Left lobe of liver (tissue), 2 donors: ENCODE data around the gene EIF2S2. TPM values are rescaled to one million over a fixed set of nuclear protein-coding genes. Genes with fewer than 3 reads are reported as not detected.

Experiments
- ATAC-seq: fragments of 200-7000 bp; cut with Tn5 transposase; one replicate; pipeline ENCODE4 v1.9.1; 2020; ENCODE audit warnings: mild to moderate bottlenecking, moderate library complexity
- DNase-seq: peaks from one replicate; pipeline ENCODE4 v3.0.0-alpha.2; 2020; ENCODE audit warnings: low spot score
- total RNA-seq: library from RNA; stranded (reverse); gene quantifications from one replicate; pipeline ENCODE4 v1.2.1, GENCODE V29; 2021
- donor health status: DM: no; HTN: no; CAD: no; lungs with moderate emphysema.
- donor health status: DM: no; HTN: yes; CAD: no.

EIF2S2 gene
- total RNA-seq, 1 donor from 2014 or later = 20.2 TPM

GRCh38 chr20:34090645-34091044 is 21.4 kb downstream of the EIF2S2 start:
- ATAC-seq (no peak), DNase-seq (no peak)

GRCh38 chr20:34089655-34090345 is 22.2 kb downstream of the EIF2S2 start:
- ATAC-seq = no peak
- no peak for DNase-seq

GRCh38 chr20:34089175-34089479 is 22.9 kb downstream of the EIF2S2 start:
- DNase-seq (no peak), ATAC-seq (no peak)

DNA sequence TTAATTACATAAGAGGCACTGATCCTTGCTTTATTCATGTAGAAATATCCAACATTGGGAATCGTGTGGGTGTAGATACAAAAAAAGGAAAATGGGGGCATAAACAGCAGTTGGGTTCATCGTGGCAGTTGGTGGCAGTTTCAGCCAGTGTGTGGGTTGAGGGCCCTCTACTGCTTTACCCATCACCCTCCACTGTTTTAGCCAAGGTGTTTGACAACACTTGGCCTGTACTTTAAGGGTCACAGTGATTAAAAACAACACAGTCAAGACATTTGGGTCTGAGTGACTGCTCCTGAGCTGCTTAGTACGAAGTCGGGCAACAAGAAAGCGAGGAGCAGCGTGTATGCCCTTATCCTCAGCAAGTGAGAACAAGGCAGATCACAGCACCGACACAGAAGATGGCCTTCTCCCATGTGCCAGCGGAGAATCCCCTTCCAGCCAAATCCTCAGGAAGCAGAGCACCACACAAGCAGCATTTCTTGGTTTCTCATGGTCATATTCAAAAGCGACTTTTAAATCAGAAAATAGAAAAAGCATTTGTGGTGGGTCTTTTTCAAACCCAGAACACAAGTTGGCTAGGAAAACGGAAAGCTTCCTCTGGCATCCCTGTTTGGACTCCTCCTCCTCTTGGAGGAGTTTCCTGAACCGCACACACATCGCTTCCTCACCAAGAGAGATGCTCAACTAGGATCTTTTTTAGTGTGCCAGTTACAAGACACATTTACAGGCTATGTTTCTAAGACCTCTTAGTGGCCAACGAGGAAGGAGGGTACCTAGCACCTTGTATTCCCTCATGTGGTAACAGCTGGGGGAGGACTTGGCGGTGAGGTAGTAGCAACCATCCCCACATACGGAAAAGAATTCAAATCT is 23.5 kb downstream of the EIF2S2 start:
- DNase-seq (no peak), ATAC-seq (no peak)

GRCh38 chr20:34085544-34086040 is 26.5 kb downstream of the EIF2S2 start:
- ATAC-seq (no peak), DNase-seq (no peak)

DNA sequence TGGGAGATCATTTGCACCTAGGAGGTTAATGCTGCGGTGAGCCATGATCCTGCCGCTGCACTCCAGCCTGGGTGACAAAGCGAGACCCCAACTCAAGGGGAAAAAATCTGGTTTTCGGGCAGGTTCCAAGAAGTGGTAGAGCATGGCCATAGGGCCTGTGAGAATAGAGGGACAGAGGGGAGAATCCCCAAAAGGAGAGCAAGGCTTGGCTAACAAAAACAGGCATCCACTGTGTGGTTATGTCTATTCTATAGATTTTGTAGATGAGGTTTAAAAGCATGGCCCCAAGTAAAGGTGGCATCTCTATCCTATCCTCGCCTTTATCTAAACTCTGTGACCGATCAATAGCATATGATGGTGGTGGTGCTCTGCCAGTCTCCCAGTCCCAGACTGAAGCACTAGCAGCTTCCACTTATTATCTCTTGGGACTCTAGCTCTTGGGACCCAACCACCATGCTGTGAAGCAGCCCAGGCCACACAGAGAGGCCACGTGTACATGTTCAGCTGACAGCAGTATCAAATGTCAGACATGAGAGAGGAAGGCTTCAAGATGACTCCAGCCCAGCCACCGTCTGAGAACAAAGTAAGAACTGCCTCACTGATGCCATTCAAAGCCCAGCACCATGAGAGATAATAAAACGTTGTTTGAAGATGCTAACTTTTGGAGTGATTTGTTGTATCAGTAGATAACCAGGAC is 27.7 kb downstream of the EIF2S2 start:
- ATAC-seq = no peak
- no peak for DNase-seq

DNA sequence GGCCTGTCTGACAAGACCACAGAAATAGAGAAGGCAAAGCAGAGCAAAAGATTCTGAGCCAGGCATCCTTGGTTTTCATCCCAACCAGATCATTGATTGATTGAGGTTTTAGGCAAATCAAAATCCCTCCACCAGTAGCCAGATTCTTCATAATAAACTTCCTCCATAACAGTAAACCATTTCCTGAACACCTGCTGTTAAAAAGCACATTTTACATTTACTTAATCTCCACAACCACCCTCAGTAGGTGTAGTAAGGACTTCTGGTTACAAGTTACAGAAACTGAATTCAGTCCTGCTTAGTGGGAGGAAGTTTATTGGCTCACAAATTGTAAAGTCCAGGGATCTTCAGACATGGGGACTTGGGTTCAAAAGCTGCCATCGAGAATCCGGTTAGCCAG is 28.3 kb downstream of the EIF2S2 start:
- DNase-seq (no peak), ATAC-seq (no peak)

DNA sequence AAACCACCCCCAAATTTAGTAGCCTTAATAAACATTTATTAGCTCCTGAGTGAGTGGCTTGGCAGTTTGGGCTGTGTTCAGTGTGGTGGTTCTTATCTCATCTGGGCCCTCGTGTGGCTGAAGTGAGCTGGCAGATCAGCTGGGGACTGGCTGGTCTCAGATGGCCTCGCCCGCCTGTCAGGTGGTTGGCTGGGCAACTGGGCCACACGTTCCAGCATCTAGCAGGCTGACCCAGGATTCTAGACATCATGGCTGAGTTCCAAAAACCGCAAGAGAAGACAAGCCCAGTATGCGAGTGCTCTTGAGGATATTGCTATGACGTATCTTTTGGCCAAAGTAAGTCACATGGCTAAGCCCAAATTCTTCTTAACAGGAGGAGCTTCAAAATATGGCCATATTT is 28.9 kb downstream of the EIF2S2 start:
- ATAC-seq (peak; percentile 83), DNase-seq (peak; percentile 54)

GRCh38 chr20:34082232-34082887 is 29.7 kb downstream of the EIF2S2 start:
- no peak for ATAC-seq
- no peak for DNase-seq

- DNase-seq = no peak
These were observed 32.2 kb downstream of the EIF2S2 start for GRCh38 chr20:34079818-34080217.

DNA sequence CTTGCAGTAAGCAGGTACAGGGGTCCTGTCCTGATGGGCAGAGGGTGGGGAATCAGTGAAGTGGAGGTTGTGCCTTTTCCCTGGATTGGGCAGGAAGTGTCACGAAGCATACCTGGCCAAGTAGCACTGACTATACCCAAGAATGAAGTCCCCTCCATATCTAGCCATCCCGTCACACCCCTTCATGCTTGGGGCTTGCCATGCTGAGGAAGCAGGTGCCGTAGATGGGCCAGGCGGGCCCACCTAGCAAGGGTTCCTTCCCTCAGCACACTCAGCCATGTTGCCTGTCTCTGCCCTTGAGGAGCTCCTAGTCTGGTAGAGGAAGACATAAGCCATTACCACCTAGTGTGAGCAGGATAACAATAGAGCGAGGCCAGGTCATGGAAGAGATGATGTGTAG is 33.5 kb downstream of the EIF2S2 start:
- DNase-seq = no peak
- ATAC-seq = no peak

More at GRCh38 chr20:34079818-34080217, 32.2 kb downstream of the EIF2S2 start:
- no peak for ATAC-seq

DNA sequence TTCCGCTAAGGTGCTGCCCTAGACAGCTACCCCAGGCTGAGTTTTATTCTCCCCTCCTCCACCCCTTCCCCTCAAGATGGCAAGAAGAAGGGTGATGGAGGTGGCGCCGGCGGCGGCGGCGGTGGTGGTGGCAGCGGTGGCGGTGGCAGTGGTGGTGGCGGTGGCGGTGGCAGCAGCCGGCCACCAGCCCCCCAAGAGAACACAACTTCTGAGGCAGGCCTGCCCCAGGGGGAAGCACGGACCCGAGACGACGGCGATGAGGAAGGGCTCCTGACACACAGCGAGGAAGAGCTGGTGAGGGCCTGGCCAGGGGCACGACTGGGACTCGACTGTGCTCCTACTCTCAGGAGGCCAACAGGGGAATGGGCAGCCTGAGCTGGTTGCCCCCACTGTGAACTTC is 35.1 kb downstream of the EIF2S2 start:
- DNase-seq (no peak), ATAC-seq (no peak)

DNA sequence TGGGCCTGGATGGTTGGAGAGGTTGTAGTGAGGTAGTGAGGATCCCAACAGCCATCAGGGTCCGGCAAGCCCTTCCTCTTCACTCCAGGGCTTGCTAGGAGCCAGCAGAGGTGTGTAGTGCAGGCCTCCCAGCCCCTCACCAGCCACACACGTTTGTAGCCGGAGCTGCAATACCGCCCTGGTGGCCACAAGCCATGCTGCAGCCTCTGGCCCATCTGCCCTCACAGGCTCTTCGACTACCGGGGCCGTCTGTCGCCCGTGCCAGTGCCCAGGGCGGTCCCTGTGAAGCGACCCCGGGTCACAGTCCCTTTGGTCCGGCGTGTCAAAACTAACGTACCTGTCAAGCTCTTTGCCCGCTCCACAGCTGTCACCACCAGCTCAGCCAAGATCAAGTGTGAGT is 36.4 kb downstream of the EIF2S2 start:
- DNase-seq = no peak
- no peak for ATAC-seq

DNA sequence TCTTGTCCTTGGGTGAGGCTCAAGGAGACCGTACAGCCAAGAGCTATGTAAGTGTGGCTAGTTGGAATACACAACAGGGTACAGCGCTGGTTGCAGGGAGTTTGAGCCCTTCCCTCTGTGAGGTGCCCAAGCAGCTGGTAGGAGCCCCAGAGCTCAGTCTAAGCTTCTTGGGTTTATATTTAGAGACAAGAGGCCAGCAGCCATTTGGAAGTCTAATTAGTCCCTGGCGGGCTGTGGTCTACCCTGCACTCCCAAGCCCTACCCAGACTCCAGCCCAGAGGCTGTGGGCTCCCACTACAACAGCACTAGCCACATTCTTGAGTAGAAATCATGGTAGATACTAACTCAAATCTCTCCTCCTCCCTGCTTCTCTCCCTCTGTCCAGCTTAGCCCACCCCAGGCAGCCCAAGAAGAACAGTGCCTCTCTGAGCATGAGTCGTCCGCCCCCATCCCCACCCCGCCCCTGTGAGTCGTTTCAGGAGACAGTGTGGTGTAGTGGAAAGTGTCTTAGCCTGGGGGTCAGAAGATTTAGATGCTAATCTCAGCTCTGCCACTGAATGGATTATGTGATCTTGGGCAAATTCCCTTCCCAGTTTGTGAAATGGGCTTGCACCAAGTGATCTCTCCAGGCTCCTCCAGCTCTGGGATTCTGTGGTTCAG is 37.8 kb downstream of the EIF2S2 start:
- DNase-seq (no peak), ATAC-seq (no peak)

DNA sequence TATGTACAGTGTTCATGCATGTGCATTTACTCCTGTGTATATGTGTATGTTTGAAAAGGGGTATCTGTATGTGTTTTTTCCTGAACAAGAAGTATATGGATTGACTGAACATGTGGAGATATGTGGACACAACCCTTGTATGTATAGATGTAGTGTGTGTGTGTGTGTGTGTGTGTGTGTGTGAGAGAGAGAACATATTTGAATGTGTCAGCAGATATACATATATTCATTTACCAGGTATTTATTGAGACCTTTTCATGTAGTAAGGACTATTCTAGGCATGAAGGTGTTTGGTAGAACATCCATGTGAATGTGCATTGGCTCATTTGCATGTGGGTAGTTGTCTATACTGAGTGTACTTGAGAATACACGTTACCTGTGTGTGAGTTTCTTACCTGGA is 39.3 kb downstream of the EIF2S2 start:
- ATAC-seq = no peak
- no peak for DNase-seq

GRCh38 chr20:34072076-34072475 is 40.0 kb downstream of the EIF2S2 start:
- no peak for ATAC-seq
- DNase-seq = no peak

- DNase-seq (no peak), ATAC-seq (no peak)
These were observed 41.2 kb downstream of the EIF2S2 start for GRCh38 chr20:34070859-34071258.

DNA sequence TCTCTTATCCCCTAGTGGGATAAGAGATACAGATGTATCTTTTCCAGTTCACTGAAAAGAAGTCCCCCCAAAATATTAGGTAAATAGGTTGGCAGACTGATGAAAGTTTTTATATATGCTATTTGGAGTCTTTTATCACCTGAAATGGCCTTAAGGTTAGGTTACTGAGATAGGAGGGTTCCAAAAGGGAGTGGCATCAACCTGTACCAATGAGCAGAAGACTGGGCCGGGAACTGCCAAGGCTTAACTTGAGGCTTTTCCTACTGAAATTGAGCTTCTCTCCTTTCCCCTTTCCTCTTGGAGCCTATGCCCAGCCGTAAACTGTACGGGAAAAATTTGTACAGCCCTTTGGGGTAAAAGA is 42.0 kb downstream of the EIF2S2 start:
- DNase-seq (no peak), ATAC-seq (no peak)

GRCh38 chr20:34069341-34070078 is 42.5 kb downstream of the EIF2S2 start:
- peak; percentile 95 for ATAC-seq

GRCh38 chr20:34068001-34068400 is 44.0 kb downstream of the EIF2S2 start:
- ATAC-seq = no peak
- no peak for DNase-seq

More at GRCh38 chr20:34069341-34070078, 42.5 kb downstream of the EIF2S2 start:
- peak; percentile 72 for DNase-seq
